ENCODE results near the gene ABCA12.

DNA sequence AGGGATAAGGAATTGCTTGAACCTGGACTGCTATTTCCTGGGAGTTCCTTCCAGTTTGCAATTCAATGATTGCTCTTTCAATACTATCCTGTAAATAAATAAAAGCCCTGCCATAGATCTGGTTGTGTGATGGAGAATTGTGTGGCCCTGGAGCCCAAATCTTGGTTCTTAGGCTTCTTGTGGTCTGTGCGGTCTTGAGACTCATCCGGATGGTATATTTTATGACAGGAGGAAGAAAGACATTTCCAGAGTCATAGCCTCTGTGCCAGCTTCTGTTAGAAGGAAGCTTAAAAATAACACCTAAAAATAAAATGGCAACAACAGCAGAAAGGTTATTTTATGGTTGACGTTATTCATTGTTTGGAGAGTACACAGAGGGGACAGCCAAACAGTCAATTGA, 137.7 kb downstream of the ABCA12 start:
- TF ChIP-seq EZH2phosphoT487 (IDR thresholded peaks at IDR 0.05; ENCODE audit: low read depth): no peak
- TF ChIP-seq, protein P1, sequence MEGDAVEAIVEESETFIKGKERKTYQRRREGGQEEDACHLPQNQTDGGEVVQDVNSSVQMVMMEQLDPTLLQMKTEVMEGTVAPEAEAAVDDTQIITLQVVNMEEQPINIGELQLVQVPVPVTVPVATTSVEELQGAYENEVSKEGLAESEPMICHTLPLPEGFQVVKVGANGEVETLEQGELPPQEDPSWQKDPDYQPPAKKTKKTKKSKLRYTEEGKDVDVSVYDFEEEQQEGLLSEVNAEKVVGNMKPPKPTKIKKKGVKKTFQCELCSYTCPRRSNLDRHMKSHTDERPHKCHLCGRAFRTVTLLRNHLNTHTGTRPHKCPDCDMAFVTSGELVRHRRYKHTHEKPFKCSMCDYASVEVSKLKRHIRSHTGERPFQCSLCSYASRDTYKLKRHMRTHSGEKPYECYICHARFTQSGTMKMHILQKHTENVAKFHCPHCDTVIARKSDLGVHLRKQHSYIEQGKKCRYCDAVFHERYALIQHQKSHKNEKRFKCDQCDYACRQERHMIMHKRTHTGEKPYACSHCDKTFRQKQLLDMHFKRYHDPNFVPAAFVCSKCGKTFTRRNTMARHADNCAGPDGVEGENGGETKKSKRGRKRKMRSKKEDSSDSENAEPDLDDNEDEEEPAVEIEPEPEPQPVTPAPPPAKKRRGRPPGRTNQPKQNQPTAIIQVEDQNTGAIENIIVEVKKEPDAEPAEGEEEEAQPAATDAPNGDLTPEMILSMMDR (IDR thresholded peaks at IDR 0.05; ENCODE audit: low read depth, low read length): no peak
